Peyer's patch (tissue), 4 donors: ENCODE measurements around the gene CD160.
"Not testable (repeated sequence)": the region's sequence is repeated elsewhere in the genome, so short reads cannot be mapped to it uniquely, and the experiment has no call there.

Experiments used
- CTCF ChIP-seq, 6 experiments: fragments of 450-650 bp in 4 of 6; fragments of 200-600 bp in 2 of 6; sonication (generic) in 1 of 6; IDR thresholded peaks; one replicate each; pipeline ENCODE4 v1.5.1; 2017 to 2019; ENCODE audit warnings: antibody characterized with exemption in 6 of 6, mild to moderate bottlenecking in 3 of 6, moderate library complexity in 1 of 6
- POLR2A ChIP-seq, 2 donors: fragments of 450-650 bp; IDR thresholded peaks; one replicate each; pipeline ENCODE4 v1.5.1; 2017; ENCODE audit warnings: antibody characterized with exemption in 2 of 2, mild to moderate bottlenecking in 2 of 2, moderate library complexity in 2 of 2

- not testable (repeated sequence) for TF ChIP-seq CTCF, POLR2A (IDR thresholded peaks at IDR 0.05)
Measured at GRCh38 chr1:145765127-145765526, 45.8 kb downstream of the CD160 start.
